IPS-15b (cell line): ENCODE data around the gene ZNF765.
"Not testable (repeated sequence)": the region's sequence is repeated elsewhere in the genome, so short reads cannot be mapped to it uniquely, and the experiment has no call there.

Source experiments
- H3K27me3 ChIP-seq: one replicate; pipeline ENCODE4 v1.6.1; 2013; ENCODE audit warnings: low read length; ENCODE audit not compliant: control insufficient read depth, insufficient read depth
- H3K36me3 ChIP-seq: one replicate; pipeline ENCODE4 v1.6.1; 2013; ENCODE audit warnings: low read length; ENCODE audit not compliant: control insufficient read depth, insufficient read depth
- H3K4me1 ChIP-seq: one replicate; pipeline ENCODE4 v1.6.1; 2013; ENCODE audit warnings: mild to moderate bottlenecking, low read length; ENCODE audit not compliant: control insufficient read depth, insufficient read depth
- H3K4me3 ChIP-seq: one replicate; pipeline ENCODE4 v1.5.1; 2013; ENCODE audit warnings: low read depth, low read length
- H3K9ac ChIP-seq: one replicate; pipeline ENCODE4 v1.6.1; 2013; ENCODE audit warnings: low read depth, mild to moderate bottlenecking, low read length
- H3K9me3 ChIP-seq: one replicate; pipeline ENCODE4 v1.6.1; 2013; ENCODE audit warnings: mild to moderate bottlenecking, low read length; ENCODE audit not compliant: control insufficient read depth, insufficient read depth

The ZNF765 gene

GRCh38 chr19:53388904-53389303, 6.0 kb upstream of the ZNF765 start:
- H3K4me3 ChIP-seq: no peak overlapping the region
- H3K4me1 ChIP-seq: peaks cover 2% of the 10 kb centered on the region
- no peaks in the 10 kb centered on the region for H3K9me3 ChIP-seq
- no peaks in the 10 kb centered on the region for H3K27me3 ChIP-seq
- no peak overlapping the region for H3K9ac ChIP-seq
- peaks cover 6% of the 10 kb centered on the region for H3K36me3 ChIP-seq

- Histone ChIP-seq H3K9me3 (no peaks in the 10 kb centered on the region), H3K4me3 (peak overlapping the region; percentile 55), H3K27me3 (no peaks in the 10 kb centered on the region), H3K4me1 (peaks cover 2% of the 10 kb centered on the region), H3K36me3 (peaks cover 6% of the 10 kb centered on the region), H3K9ac (no peak overlapping the region)
These were observed 5.4 kb upstream of the ZNF765 start for GRCh38 chr19:53389571-53389970.

- H3K36me3 ChIP-seq: peaks cover 6% of the 10 kb centered on the region
- no peaks in the 10 kb centered on the region for H3K9me3 ChIP-seq
- H3K4me3 ChIP-seq: peak overlapping the region; percentile 55
- H3K27me3 ChIP-seq: no peaks in the 10 kb centered on the region
- H3K4me1 ChIP-seq: peaks cover 2% of the 10 kb centered on the region
- H3K9ac ChIP-seq: no peak overlapping the region
These were observed 5.0 kb upstream of the ZNF765 start for GRCh38 chr19:53389978-53390377.

GRCh38 chr19:53394522-53394973, 401 bp upstream of the ZNF765 start:
- no peaks in the 10 kb centered on the region for H3K27me3 ChIP-seq
- peaks cover 4% of the 10 kb centered on the region for H3K36me3 ChIP-seq
- H3K9ac ChIP-seq: peak overlapping the region; percentile 4
- no peaks in the 10 kb centered on the region for H3K9me3 ChIP-seq
- peak overlapping the region; percentile 91 for H3K4me3 ChIP-seq
- peaks cover 2% of the 10 kb centered on the region for H3K4me1 ChIP-seq

GRCh38 chr19:53395840-53396524, 1.0 kb downstream of the ZNF765 start:
- H3K36me3 ChIP-seq, H3K9me3 ChIP-seq, H3K27me3 ChIP-seq, H3K4me1 ChIP-seq, H3K9ac ChIP-seq: not testable (repeated sequence)
- H3K4me3 ChIP-seq: peak overlapping the region; percentile 91

- H3K9me3 ChIP-seq: no peaks in the 10 kb centered on the region
- no peak overlapping the region for H3K9ac ChIP-seq
- peak overlapping the region; percentile 91 for H3K4me3 ChIP-seq
- no peaks in the 10 kb centered on the region for H3K4me1 ChIP-seq
- peaks cover 8% of the 10 kb centered on the region for H3K36me3 ChIP-seq
- H3K27me3 ChIP-seq: no peaks in the 10 kb centered on the region
These were observed 1.5 kb downstream of the ZNF765 start for GRCh38 chr19:53396525-53396868.

- H3K9me3 ChIP-seq, H3K4me3 ChIP-seq, H3K4me1 ChIP-seq, H3K36me3 ChIP-seq, H3K9ac ChIP-seq, H3K27me3 ChIP-seq: not testable (repeated sequence)
These were observed 3.0 kb downstream of the ZNF765 start for GRCh38 chr19:53397918-53398317.

GRCh38 chr19:53409505-53410204, 14.7 kb downstream of the ZNF765 start:
- H3K9ac ChIP-seq: no peak overlapping the region
- H3K9me3 ChIP-seq: peaks cover 24% of the 10 kb centered on the region

GRCh38 chr19:53420520-53421315, 25.8 kb downstream of the ZNF765 start:
- not testable (repeated sequence) for H3K36me3 ChIP-seq, H3K9me3 ChIP-seq, H3K27me3 ChIP-seq, H3K4me3 ChIP-seq, H3K4me1 ChIP-seq, H3K9ac ChIP-seq

More at GRCh38 chr19:53409505-53410204, 14.7 kb downstream of the ZNF765 start:
- Histone ChIP-seq H3K4me3 (no peak overlapping the region), H3K4me1 (no peaks in the 10 kb centered on the region), H3K27me3 (no peaks in the 10 kb centered on the region), H3K36me3 (peaks cover 10% of the 10 kb centered on the region)

- Histone ChIP-seq H3K9ac (no peak overlapping the region), H3K36me3 (peaks cover 3% of the 10 kb centered on the region), H3K4me1 (peaks cover 2% of the 10 kb centered on the region), H3K4me3 (no peak overlapping the region), H3K9me3 (no peaks in the 10 kb centered on the region), H3K27me3 (no peaks in the 10 kb centered on the region)
These were observed 27.6 kb downstream of the ZNF765 start for GRCh38 chr19:53422551-53422950.

GRCh38 chr19:53423074-53423473, 28.1 kb downstream of the ZNF765 start:
- not testable (repeated sequence) for H3K27me3 ChIP-seq, H3K36me3 ChIP-seq, H3K9me3 ChIP-seq, H3K4me1 ChIP-seq, H3K9ac ChIP-seq
- peak overlapping the region; percentile 55 for H3K4me3 ChIP-seq

- not testable (repeated sequence) for H3K9ac ChIP-seq, H3K9me3 ChIP-seq
These were observed 28.7 kb downstream of the ZNF765 start for GRCh38 chr19:53423680-53424079.

More at GRCh38 chr19:53423680-53424079, 28.7 kb downstream of the ZNF765 start:
- not testable (repeated sequence) for H3K4me3 ChIP-seq, H3K4me1 ChIP-seq, H3K36me3 ChIP-seq, H3K27me3 ChIP-seq
